HFFc6 (cell line): ENCODE measurements around the gene NAV2. TPM values are rescaled to one million over a fixed set of nuclear protein-coding genes. Genes with fewer than 3 reads are reported as not detected.

ENCODE experiments used
- DNase-seq: peaks from one replicate; pipeline ENCODE4 v3.0.0-alpha.2; 2018
- H3K27ac Mint-ChIP-seq: 2 replicates; pipeline ENCODE4 v1.8.0; 2020; ENCODE audit warnings: mild to moderate bottlenecking, mixed read lengths
- H3K27me3 Mint-ChIP-seq: 2 replicates; pipeline ENCODE4 v1.8.0; 2021; ENCODE audit warnings: mild to moderate bottlenecking, moderate library complexity, mixed read lengths; ENCODE audit not compliant: insufficient read depth
- H3K36me3 Mint-ChIP-seq: 2 replicates; pipeline ENCODE4 v1.8.0; 2021; ENCODE audit warnings: low read depth, mixed read lengths
- H3K4me1 Mint-ChIP-seq: 2 replicates; pipeline ENCODE4 v1.8.0; 2020; ENCODE audit warnings: low read depth, mixed read lengths
- H3K4me3 Mint-ChIP-seq: 2 replicates; pipeline ENCODE4 v1.8.0; 2020; ENCODE audit warnings: mild to moderate bottlenecking, moderate library complexity, mixed read lengths
- H3K9me3 Mint-ChIP-seq: 2 replicates; pipeline ENCODE4 v1.8.0; 2020; ENCODE audit warnings: mild to moderate bottlenecking, mixed read lengths
- total RNA-seq, 6 experiments: library from RNA; stranded (reverse); fragmentation: NEBNext Ultra II Directional; extraction: Animal tissue kit (Norgen Biotek cat#: 25700); gene quantifications; 2 replicates in 1 of 6; 3 replicates in 5 of 6; pipeline ENCODE4 v1.2.3, GENCODE V29; 2021
- TF ChIP-seq, protein P1 (sequence below): fragments of 200-600 bp; sonication (generic); IDR thresholded peaks from 2 replicates; pipeline ENCODE4 v1.5.0; 2021; ENCODE audit warnings: antibody characterized with exemption, mild to moderate bottlenecking

Gene NAV2
- total RNA-seq, 6 experiments from 2014 or later: 12.4 to 34.9 (median 31.8) TPM

DNA sequence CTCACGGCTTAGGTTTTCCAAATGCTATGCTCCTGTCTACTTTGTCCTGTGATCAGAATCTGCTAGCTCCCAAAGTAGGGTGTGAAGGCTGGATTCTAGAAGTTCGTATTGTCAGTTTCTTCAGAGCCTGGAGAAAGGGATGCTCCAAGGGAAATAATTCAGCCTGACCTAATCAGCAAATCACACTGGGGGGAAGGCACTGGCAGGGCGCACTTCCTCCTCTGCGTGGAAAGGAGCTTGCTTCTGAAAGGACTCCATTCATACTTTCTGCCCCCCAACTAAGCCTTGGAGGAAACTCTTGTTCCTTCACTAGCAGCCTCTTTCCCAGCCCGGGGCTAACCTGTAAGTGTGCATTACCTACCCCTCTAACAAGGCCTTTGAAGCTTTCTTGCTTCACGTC, 165.9 kb downstream of the NAV2 start:
- DNase-seq: no peak
- peaks cover 29% of the 10 kb centered on the region for H3K36me3 Mint-ChIP-seq

DNA sequence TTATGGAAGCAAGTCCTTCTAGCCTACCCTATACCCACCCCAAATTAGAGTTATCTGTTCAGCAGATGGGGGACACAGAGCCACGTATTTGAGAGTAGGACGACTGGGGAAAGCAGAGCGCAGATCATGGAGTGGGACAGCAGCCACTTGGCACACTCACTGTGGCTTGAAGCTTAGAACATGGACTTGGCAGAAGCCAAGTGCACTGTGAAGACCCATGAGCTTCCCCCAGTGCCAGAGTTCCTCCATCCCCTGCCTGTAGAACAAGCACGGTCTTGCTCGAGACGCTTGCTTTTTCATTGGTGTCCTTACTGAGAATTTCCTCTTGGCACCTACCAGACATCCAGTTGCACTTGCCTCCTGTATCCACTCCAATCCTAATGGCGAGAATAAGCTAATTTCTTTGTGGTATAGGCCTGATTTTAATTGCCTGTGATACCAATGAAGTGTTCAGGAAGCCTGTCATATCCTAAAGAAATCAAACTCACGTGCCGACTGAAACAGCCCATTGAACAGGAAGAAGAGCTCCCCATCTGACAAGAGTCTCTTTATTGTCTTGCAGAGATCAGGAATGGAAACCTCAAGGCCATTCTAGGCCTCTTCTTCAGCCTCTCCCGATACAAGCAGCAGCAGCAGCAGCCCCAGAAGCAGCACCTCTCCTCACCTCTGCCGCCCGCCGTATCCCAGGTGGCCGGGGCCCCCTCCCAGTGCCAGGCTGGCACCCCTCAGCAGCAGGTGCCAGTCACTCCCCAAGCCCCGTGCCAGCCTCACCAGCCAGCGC, 166.9 kb downstream of the NAV2 start:
- Mint-ChIP-seq H3K27ac (no peak overlapping the region), H3K9me3 (no peaks in the 10 kb centered on the region), H3K36me3 (peaks cover 34% of the 10 kb centered on the region), H3K4me3 (no peak overlapping the region), H3K27me3 (no peaks in the 10 kb centered on the region), H3K4me1 (no peaks in the 10 kb centered on the region)
- no peak for DNase-seq
- TF ChIP-seq, protein P1, sequence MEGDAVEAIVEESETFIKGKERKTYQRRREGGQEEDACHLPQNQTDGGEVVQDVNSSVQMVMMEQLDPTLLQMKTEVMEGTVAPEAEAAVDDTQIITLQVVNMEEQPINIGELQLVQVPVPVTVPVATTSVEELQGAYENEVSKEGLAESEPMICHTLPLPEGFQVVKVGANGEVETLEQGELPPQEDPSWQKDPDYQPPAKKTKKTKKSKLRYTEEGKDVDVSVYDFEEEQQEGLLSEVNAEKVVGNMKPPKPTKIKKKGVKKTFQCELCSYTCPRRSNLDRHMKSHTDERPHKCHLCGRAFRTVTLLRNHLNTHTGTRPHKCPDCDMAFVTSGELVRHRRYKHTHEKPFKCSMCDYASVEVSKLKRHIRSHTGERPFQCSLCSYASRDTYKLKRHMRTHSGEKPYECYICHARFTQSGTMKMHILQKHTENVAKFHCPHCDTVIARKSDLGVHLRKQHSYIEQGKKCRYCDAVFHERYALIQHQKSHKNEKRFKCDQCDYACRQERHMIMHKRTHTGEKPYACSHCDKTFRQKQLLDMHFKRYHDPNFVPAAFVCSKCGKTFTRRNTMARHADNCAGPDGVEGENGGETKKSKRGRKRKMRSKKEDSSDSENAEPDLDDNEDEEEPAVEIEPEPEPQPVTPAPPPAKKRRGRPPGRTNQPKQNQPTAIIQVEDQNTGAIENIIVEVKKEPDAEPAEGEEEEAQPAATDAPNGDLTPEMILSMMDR: no peak

More for the DNA sequence above, 165.9 kb downstream of the NAV2 start:
- Mint-ChIP-seq H3K27ac (no peak overlapping the region; the same call in 1 of the 2 replicates), H3K27me3 (no peaks in the 10 kb centered on the region), H3K4me3 (no peak overlapping the region), H3K4me1 (no peaks in the 10 kb centered on the region), H3K9me3 (no peaks in the 10 kb centered on the region)
- TF ChIP-seq, protein P1: no peak

DNA sequence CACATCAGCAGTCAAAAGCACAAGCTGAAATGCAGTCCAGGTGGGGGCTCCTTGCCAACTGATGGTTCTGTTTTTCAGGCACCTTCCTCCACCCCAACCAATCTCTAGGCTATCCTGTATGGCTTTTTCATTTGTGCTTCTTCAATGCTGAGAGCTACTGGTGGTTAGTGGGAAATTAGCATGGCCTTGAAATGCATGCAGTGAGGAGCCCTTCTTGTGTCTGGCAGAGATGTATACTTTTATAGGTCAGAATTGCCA, 167.4 kb downstream of the NAV2 start:
- no peaks in the 10 kb centered on the region for H3K4me1 Mint-ChIP-seq
- no peak for DNase-seq
- no peak overlapping the region for H3K27ac Mint-ChIP-seq
- no peaks in the 10 kb centered on the region for H3K9me3 Mint-ChIP-seq
- H3K27me3 Mint-ChIP-seq: no peaks in the 10 kb centered on the region
- peaks cover 39% of the 10 kb centered on the region for H3K36me3 Mint-ChIP-seq
- TF ChIP-seq, protein P1: no peak
- no peak overlapping the region for H3K4me3 Mint-ChIP-seq

DNA sequence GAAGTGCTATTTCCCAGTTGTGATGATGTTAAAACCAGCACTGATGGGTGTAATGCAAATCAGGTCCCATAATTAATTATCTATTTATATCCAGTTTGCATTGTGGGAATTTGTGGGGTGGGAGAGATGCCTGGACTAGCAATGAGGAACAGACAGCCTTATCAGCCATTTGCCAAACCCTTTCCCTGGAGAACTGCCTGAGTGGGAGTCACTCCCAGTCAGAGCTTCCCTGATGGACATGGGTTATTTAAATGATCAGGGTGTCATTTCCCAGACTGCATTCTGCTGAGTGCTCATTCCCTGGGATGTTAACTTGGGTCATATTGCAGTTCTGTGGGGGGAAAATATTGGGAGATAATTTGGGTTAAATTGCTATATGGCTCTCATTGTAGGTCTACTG, 168.5 kb downstream of the NAV2 start:
- Mint-ChIP-seq H3K4me1 (no peaks in the 10 kb centered on the region; the same call in 1 of the 2 replicates), H3K36me3 (peaks cover 43% of the 10 kb centered on the region), H3K9me3 (no peaks in the 10 kb centered on the region), H3K27me3 (no peaks in the 10 kb centered on the region), H3K4me3 (no peak overlapping the region), H3K27ac (no peak overlapping the region)
- TF ChIP-seq, protein P1: no peak
- no peak for DNase-seq

DNA sequence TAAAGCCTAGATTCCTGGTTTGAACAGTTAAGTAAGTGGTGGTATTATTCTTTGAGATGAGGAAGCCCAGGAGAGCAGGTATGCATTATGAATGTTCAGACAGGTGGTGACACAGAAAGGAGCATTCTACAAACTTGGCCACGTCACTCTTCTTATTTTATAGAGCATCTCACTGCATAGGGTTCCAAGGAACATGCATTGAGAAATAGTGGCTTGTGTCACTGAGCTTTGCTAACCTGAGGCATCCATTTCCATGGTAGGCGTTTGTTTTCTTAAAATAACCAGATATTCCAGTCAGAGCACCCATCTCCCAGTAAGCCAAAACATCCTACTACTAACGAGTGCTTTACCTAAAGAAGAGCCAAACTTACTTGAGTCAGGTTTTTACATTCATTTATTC, 169.7 kb downstream of the NAV2 start:
- no peak for DNase-seq
- TF ChIP-seq, protein P1: no peak
- H3K9me3 Mint-ChIP-seq: no peaks in the 10 kb centered on the region
- H3K27me3 Mint-ChIP-seq: no peaks in the 10 kb centered on the region
- peaks cover 6% of the 10 kb centered on the region; the same call in 1 of the 2 replicates for H3K4me1 Mint-ChIP-seq
- H3K36me3 Mint-ChIP-seq: peaks cover 50% of the 10 kb centered on the region
- H3K4me3 Mint-ChIP-seq: no peak overlapping the region
- H3K27ac Mint-ChIP-seq: no peak overlapping the region
